WI38 (cell line): Measurements from ENCODE around the gene SPTLC1.
"Not testable (repeated sequence)": the region's sequence is repeated elsewhere in the genome, so short reads cannot be mapped to it uniquely, and the experiment has no call there.

Experiments
- H3K4me3 ChIP-seq: 2 replicates; pipeline ENCODE4 v1.5.1; 2011; ENCODE audit warnings: low read depth, mild to moderate bottlenecking, control low read depth, low read length
- CTCF ChIP-seq: IDR thresholded peaks from 2 replicates; pipeline ENCODE4 v1.5.1; 2012; ENCODE audit warnings: low read depth, mild to moderate bottlenecking, control low read depth, low read length

Gene SPTLC1

DNA sequence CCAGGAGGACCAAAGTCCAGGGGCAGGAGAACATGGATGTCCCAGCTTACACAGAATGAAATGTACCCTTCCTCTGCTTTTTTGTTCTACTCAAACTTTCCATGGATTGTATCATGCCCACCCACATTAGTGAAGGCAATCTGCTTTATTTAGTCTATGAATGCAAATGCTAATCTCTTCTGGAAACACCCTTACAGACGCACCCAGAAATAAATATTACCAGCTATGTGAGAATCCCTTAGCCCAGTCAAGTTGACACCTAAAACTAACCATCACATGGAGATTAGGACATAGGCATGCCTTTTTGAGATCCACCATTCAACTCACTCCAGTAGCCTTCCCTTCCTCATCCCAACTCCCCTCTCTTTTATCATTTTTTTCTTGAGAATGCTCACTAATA lies 6.1 kb upstream of the SPTLC1 start:
- no peak overlapping the region for H3K4me3 ChIP-seq
- TF ChIP-seq CTCF = no peak

DNA sequence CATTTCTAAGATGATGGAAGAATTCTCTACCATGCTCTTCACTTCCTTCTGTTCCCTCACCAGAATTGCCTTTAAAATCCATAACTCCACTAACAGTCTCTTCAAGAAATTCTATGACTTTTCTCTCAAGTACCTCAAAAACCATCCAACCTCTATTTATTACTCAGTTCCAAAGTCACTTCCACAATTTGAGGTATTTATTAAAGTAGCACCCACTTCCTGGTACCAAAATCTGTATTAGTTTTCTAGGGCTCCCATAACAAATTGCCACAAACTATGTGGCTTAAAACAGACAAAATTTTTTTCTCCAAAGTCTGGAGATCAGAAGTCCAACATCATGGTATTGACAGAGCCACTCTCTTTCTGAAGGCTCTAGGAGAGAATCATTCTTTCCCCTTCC lies 4.9 kb upstream of the SPTLC1 start:
- no peak overlapping the region for H3K4me3 ChIP-seq
- no peak for TF ChIP-seq CTCF

- H3K4me3 ChIP-seq = no peak overlapping the region
- no peak for TF ChIP-seq CTCF
These were observed 4.4 kb upstream of the SPTLC1 start for GRCh38 chr9:92119586-92119985.

GRCh38 chr9:92108122-92108521 lies 7.1 kb downstream of the SPTLC1 start:
- H3K4me3 ChIP-seq = no peak overlapping the region
- no peak for TF ChIP-seq CTCF

DNA sequence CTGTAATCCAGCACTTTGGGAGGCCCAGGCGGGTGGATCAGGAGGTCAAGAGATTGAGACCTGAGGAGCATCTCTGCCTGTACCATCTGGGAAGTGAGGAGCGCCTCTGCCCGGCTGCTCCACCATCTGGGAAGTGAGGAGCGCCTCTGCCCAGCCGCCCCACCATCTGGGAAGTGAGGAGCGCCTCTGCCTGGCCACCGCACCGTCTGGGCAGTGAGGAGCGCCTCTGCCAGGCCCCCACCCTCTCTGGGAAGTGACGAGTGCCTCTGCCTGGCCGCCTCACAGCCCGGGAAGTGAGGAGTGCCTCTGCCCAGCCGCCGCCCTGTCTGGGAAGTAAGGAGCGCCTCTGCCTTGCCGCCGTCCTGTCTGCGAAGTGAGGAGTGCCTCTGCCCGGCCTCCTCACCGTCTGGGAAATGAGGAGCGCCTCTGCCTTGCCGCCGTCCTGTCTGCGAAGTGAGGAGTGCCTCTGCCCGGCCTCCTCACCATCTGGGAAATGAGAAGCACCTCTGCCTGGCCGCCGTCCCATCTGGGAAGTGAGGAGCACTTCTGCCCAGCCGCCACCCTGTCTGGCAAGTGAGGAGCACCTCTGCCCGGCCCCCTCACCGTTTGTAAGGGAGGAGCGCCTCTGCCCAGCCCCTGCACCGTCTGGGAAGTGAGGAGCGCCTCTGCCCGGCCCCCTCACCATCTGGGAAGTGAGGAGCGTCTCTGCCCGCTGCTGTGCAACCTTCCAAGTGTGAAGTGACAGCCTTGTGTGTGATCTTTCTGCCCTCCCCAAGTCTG lies 9.6 kb downstream of the SPTLC1 start:
- not testable (repeated sequence) for H3K4me3 ChIP-seq

DNA sequence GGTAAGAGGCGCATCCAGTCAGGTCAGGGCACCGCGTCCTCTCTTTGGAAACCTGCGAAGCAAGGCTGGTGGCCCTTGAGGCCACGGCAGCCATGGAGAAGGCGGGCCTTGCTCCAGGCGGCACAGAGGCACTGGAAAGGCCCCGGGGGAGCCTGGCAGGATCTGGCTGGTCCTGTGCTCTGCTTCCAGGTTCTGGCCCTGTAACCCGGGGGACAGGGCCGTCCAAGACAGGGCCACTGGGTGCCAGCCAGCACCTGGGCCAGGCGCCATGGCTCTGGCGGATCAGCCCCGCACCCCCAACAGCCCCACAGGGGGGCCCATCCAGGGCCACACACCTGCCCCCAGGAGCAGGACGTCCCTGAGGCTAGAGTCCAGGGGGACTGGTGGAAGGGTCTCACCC lies 11.6 kb downstream of the SPTLC1 start:
- not testable (repeated sequence) for H3K4me3 ChIP-seq

GRCh38 chr9:92100237-92100911 lies 14.8 kb downstream of the SPTLC1 start:
- no peak overlapping the region for H3K4me3 ChIP-seq
- TF ChIP-seq CTCF = no peak

DNA sequence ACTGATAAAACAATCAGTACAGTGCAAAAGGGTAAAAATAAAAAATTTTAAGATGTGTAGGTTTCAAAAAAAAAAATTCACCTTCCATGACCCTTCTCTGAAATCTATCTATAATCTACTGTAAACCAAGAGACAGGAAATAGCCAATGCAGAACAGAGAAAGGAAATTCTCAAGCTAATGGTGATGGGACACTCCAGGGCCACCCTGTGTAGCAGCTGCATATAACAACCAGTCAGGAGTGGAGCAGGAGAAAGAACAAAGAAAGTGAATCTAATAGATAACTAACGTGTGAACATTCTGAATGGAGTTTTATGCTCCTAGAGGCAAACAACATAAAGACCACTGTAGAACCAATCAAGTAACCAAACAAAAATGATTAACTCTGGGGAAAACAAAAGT lies 16.6 kb downstream of the SPTLC1 start:
- H3K4me3 ChIP-seq = no peak overlapping the region
- no peak for TF ChIP-seq CTCF
